ENCODE measurements around the gene ZBTB17.
A peak's percentile ranks its signal among the peaks of the same experiment; 100 is the strongest.
"Not testable (repeated sequence)": the region's sequence is repeated elsewhere in the genome, so short reads cannot be mapped to it uniquely, and the experiment has no call there.

The ZBTB17 gene

DNA sequence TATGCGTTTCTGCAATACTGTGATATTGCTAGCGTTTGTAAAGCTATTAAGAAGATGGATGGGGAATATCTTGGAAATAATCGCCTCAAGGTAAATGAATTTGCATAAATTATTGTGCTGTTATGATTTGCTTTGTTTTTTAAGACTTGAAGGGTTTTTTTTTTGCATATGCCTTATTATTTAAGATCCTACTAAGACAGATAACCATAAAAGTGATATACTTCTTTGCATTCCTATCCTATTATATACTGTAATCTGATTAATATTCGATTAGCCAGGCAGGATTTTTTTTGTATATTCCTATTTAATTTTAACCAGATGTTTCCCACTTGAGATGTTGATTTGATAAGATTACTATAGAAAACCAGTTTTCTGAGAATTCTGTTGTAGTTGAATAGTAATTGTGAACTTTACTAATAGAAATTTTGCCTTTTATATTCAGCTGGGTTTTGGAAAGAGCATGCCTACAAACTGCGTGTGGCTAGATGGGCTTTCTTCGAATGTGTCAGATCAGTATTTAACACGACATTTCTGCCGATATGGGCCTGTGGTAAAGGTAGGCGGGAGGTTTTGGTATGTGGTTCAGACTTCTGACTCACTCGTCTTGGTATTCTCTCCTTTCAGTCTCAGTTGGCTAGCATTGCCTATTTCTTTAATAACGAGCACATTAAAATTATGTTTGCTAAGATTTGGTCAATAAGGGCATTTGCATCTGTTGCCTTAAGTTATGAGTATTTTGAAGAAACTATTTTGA is 56.8 kb downstream of the ZBTB17 start:
- TF ChIP-seq, protein P1, sequence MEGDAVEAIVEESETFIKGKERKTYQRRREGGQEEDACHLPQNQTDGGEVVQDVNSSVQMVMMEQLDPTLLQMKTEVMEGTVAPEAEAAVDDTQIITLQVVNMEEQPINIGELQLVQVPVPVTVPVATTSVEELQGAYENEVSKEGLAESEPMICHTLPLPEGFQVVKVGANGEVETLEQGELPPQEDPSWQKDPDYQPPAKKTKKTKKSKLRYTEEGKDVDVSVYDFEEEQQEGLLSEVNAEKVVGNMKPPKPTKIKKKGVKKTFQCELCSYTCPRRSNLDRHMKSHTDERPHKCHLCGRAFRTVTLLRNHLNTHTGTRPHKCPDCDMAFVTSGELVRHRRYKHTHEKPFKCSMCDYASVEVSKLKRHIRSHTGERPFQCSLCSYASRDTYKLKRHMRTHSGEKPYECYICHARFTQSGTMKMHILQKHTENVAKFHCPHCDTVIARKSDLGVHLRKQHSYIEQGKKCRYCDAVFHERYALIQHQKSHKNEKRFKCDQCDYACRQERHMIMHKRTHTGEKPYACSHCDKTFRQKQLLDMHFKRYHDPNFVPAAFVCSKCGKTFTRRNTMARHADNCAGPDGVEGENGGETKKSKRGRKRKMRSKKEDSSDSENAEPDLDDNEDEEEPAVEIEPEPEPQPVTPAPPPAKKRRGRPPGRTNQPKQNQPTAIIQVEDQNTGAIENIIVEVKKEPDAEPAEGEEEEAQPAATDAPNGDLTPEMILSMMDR (conservative IDR thresholded peaks at IDR 0.05; ENCODE audit: control insufficient read depth, insufficient read depth, low read depth, low read length): no peak
- H3K4me3 ChIP-seq (ENCODE audit: control insufficient read depth, low read depth, low read length): no peak overlapping the region
- DNase-seq (ENCODE audit: low read depth): peak; percentile 73

DNA sequence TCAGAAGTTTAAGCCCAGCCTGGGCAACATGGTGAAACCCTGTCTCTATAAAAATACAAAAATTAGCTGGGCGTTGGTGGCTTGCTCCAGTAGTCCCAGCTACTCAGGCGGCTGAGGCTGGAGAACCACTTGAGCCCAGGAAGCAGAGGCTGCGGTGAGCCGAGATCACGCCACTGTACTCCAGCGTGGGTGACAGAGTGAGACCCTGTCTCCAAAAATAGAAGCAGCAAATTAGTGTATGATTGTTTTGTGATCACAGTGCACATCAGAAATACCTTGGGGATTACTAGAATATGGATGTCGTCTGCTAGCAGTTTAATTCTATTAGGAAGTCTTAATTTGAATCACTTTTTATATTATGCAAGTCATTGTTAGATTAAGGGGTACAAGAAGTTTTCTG is 59.0 kb downstream of the ZBTB17 start:
- TF ChIP-seq, protein P1 (conservative IDR thresholded peaks at IDR 0.05; ENCODE audit: control insufficient read depth, insufficient read depth, low read depth, low read length): no peak
- DNase-seq (ENCODE audit: low read depth): no peak
- no peak overlapping the region for H3K4me3 ChIP-seq (ENCODE audit: control insufficient read depth, low read depth, low read length)

DNA sequence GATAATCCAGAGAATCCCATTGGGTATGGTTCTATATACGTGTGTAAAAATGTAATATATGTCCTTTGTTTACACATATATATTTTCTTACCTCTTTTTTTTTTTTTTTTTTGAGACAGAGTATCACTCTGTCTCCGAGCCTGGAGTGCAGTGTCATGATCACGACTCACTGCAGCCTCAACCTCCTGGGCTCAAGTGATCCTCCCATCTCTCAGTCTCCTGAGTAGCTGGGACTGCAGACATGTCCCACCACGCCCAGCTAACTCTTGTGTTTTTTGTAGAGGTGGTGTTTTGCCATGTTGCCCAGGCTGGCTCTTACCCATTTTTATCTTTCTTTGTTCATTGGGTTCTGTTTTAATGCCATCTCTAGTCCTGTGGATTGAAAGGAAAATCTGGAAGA is 59.5 kb downstream of the ZBTB17 start:
- no peak overlapping the region for H3K4me3 ChIP-seq (ENCODE audit: control insufficient read depth, low read depth, low read length)
- TF ChIP-seq, protein P1 (conservative IDR thresholded peaks at IDR 0.05; ENCODE audit: control insufficient read depth, insufficient read depth, low read depth, low read length): no peak
- peak; percentile 52 for DNase-seq (ENCODE audit: low read depth)

DNA sequence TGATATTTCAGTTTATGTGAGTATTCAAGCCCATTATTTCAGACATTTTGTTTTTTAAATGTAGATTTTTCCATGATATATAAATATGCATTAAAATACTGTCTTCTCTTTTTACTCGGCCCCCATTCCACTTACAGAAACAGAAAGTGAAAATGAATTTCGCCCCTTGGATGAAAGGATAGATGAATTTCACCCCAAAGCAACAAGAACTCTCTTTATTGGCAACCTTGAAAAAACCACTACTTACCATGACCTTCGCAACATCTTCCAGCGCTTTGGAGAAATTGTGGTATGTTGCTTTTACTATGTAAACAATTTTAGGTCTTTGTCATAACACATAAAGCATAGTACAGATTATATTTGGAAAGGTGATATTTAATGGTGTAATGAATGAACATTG is 59.9 kb downstream of the ZBTB17 start:
- TF ChIP-seq, protein P1 (conservative IDR thresholded peaks at IDR 0.05; ENCODE audit: control insufficient read depth, insufficient read depth, low read depth, low read length): no peak
- H3K4me3 ChIP-seq (ENCODE audit: control insufficient read depth, low read depth, low read length): no peak overlapping the region
- peak; percentile 21 for DNase-seq (ENCODE audit: low read depth)

DNA sequence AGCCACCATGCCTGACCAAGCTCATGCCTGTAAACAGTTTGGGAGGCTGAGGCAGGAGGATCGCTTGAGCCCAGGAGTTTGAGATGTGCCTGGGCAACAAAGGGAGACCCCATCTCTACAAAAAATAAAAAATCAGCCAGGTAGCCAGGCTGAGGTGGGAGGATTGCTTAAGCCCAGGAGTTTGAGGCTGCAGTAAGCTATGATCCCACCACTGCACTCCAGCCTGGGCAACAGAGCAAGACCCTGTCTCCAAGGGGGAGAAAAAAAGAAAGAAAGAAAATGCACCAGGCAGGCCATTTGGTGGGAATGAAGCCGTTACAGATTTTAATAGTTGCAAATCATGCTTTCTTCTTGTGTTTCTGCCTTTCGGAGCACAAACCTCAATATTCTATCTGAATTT is 62.3 kb downstream of the ZBTB17 start:
- not testable (repeated sequence) for H3K4me3 ChIP-seq (ENCODE audit: control insufficient read depth, low read depth, low read length); DNase-seq (ENCODE audit: low read depth)

DNA sequence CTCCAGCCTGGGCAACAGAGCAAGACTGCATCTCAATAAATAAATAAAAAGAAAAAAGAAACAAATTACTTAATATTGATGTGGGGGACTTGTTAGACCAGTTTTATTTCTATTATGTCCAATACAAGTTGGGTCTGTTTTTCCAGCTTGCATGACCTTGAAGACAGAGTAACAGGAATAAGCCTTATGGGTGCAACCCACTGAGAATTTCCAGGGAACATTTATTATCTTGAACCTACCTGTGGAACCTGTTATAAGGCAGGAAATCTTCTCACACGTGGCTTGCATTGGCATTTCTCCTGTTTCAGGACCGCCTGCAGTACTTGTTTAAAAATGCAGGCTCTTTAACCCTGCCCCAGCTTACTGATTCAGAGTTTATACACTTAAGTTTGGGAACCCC is 64.0 kb downstream of the ZBTB17 start:
- TF ChIP-seq, protein P1 (conservative IDR thresholded peaks at IDR 0.05; ENCODE audit: control insufficient read depth, insufficient read depth, low read depth, low read length): no peak
- DNase-seq (ENCODE audit: low read depth): no peak
- no peak overlapping the region for H3K4me3 ChIP-seq (ENCODE audit: control insufficient read depth, low read depth, low read length)

DNA sequence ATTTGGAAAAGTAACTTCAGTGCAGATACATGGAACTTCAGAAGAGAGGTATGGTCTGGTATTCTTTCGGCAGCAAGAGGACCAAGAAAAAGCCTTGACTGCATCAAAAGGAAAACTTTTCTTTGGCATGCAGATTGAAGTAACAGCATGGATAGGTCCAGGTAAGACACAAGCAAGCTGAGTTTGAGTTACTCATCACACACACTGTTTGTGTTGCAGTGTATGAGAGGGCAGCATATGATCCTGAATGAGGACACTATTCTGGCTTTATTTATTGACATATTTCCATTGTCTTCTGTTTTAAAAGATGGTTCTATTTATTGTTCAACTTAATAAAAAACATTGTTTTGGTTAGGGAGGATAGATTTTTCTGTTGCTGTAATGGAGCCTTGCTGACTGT is 64.8 kb downstream of the ZBTB17 start:
- DNase-seq (ENCODE audit: low read depth): no peak
- TF ChIP-seq, protein P1 (conservative IDR thresholded peaks at IDR 0.05; ENCODE audit: control insufficient read depth, insufficient read depth, low read depth, low read length): no peak
- H3K4me3 ChIP-seq (ENCODE audit: control insufficient read depth, low read depth, low read length): no peak overlapping the region

Measured in fibroblast of mammary gland (primary cell).